Naive B cell (primary cell): ENCODE results near the gene TLR9. TPM values are rescaled to one million over a fixed set of nuclear protein-coding genes. Genes with fewer than 3 reads are reported as not detected.

Source experiments
- ATAC-seq, 2 donors: fragments of 150-1000 bp; cut with Tn5 transposase; 2 replicates each; pipeline ENCODE4 v1.10.0; 2021; ENCODE audit warnings: low read depth in 2 of 2, mild to moderate bottlenecking in 2 of 2, moderate library complexity in 2 of 2
- DNase-seq: peaks from one replicate; pipeline ENCODE4 v3.0.0; 2022
- H3K27ac Mint-ChIP-seq, 6 donors: one replicate each; pipeline ENCODE4 v1.8.0; 2020 to 2022; ENCODE audit warnings: mild to moderate bottlenecking in 6 of 6, mixed read lengths in 6 of 6, moderate library complexity in 5 of 6, inconsistent platforms in 2 of 6
- H3K27me3 Mint-ChIP-seq, 3 donors: one replicate each; pipeline ENCODE4 v1.8.0; 2021 to 2022; ENCODE audit warnings: mixed read lengths in 3 of 3, mild to moderate bottlenecking in 1 of 3
- H3K36me3 Mint-ChIP-seq, 2 donors: one replicate each; pipeline ENCODE4 v1.8.0; 2020 to 2022; ENCODE audit warnings: mixed read lengths in 2 of 2, inconsistent platforms in 1 of 2, mild to moderate bottlenecking in 1 of 2
- H3K4me1 Mint-ChIP-seq, 3 donors: one replicate each; pipeline ENCODE4 v1.8.0; 2020 to 2022; ENCODE audit warnings: mixed read lengths in 3 of 3, inconsistent platforms in 1 of 3, mild to moderate bottlenecking in 1 of 3, moderate library complexity in 1 of 3
- H3K4me3 Mint-ChIP-seq, 8 donors: one replicate each; pipeline ENCODE4 v1.8.0; 2020 to 2022; ENCODE audit warnings: mild to moderate bottlenecking in 8 of 8, mixed read lengths in 8 of 8, moderate library complexity in 8 of 8, inconsistent platforms in 2 of 8
- H3K9me3 Mint-ChIP-seq, 7 donors: one replicate each; pipeline ENCODE4 v1.8.0; 2020 to 2022; ENCODE audit warnings: mixed read lengths in 7 of 7, mild to moderate bottlenecking in 5 of 7, inconsistent platforms in 2 of 7, moderate library complexity in 1 of 7
- polyA plus RNA-seq, 6 donors: library from polyadenylated mRNA; unstranded; fragments of 300-500 nt; fragmentation: Illumina TruSeq; gene quantifications; one replicate each; pipeline ENCODE4 v1.2.3, GENCODE V29; 2021; ENCODE audit warnings: low read depth in 6 of 6

TLR9 gene
- polyA plus RNA-seq, 6 donors from 2014 or later: 1.6 to 4.4 (median 3.8) TPM; not detected in 1

- Mint-ChIP-seq H3K36me3 (no peaks in the 10 kb centered on the region), H3K27ac (peak overlapping the region in 1 of 6 donors; percentile 82), H3K27me3 (peaks cover 0 to 12% (median 0%) of the 10 kb centered on the region in 3 donors), H3K4me1 (no peaks in the 10 kb centered on the region), H3K9me3 (no peaks in the 10 kb centered on the region), H3K4me3 (no peak overlapping the region)
- no peak for ATAC-seq
- no peak for DNase-seq
These were observed 50.5 kb downstream of the TLR9 start for GRCh38 chr3:52174896-52175295.

DNA sequence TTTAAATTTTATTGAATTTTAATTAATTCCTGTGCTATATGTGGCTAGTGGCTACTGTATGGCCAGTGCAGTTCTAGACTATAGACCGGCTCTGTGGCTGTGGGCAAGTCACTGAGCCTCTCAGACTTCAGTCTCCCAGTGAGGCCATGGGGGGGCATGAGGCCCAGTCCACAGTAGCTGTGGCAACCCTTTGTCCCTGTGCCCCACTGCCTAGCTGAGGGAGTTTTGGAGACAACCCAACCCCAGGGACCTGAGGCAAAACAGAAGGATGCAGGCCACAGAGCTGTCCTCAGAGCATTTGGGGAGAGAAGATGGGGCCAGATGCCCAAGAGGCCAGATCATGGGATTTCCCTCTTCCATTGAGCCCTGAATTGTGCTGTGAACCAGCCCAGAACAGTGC lies 52.3 kb downstream of the TLR9 start:
- Mint-ChIP-seq H3K4me3 (no peak overlapping the region), H3K36me3 (no peaks in the 10 kb centered on the region), H3K4me1 (no peaks in the 10 kb centered on the region), H3K9me3 (no peaks in the 10 kb centered on the region), H3K27ac (no peak overlapping the region), H3K27me3 (peaks cover 0 to 7% (median 0%) of the 10 kb centered on the region in 3 donors)
- no peak for ATAC-seq
- no peak for DNase-seq

DNA sequence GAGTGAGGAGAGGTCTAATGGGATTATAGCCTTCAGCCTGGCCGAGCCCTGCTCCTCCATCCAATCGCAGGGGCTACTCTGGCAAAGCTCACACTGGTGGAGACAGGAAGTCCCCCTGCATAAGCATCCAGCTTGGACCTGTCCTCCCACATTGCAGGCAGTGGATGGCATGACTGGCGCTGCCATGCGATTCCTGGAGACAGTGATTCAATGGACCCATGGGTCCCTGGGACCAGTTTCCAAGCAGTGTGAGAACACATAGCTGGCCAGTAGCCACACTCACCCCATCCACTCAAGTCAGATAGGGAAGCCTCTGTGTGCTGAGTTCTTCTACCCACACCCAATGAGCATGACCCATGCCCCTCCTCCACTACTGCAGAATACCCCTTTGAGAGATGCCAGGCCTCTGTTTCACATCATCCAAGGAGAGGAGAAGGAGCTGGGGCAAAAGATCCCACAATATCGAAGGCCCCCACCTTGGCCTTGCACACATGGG lies 53.1 kb downstream of the TLR9 start:
- no peaks in the 10 kb centered on the region for H3K4me1 Mint-ChIP-seq
- H3K4me3 Mint-ChIP-seq: no peak overlapping the region

GRCh38 chr3:52171514-52172261 lies 53.8 kb downstream of the TLR9 start:
- Mint-ChIP-seq H3K4me1 (no peaks in the 10 kb centered on the region), H3K27me3 (no peaks in the 10 kb centered on the region), H3K4me3 (peak overlapping the region in 1 of 8 donors; percentile 17), H3K9me3 (no peaks in the 10 kb centered on the region), H3K27ac (no peak overlapping the region), H3K36me3 (no peaks in the 10 kb centered on the region)
- DNase-seq (no peak), ATAC-seq (no peak)

More for the DNA sequence above, 53.1 kb downstream of the TLR9 start:
- no peak for DNase-seq
- peaks cover 0 to 1% (median 0%) of the 10 kb centered on the region in 3 donors for H3K27me3 Mint-ChIP-seq
- no peak for ATAC-seq
- no peak overlapping the region for H3K27ac Mint-ChIP-seq
- no peaks in the 10 kb centered on the region for H3K36me3 Mint-ChIP-seq
- no peaks in the 10 kb centered on the region for H3K9me3 Mint-ChIP-seq

Other genes with a start within 250 kb of the TLR9 start
- 10 to 100 TPM; 15.2 to 23.1 (median 18.4) TPM for gene ACY1, start 242.1 kb downstream of the TLR9 start, polyA plus RNA-seq
- 1,000 to 10,000 TPM in 5 of 6 donors, 100 to 1,000 TPM in 1; 871 to 1,582 (median 1,414) TPM for gene RPL29, start 229.8 kb downstream of the TLR9 start, polyA plus RNA-seq
- under 1 TPM in 5 of 6 donors, not detected in 1; 0.11 to 0.82 (median 0.62) TPM for gene DUSP7, start 169.1 kb downstream of the TLR9 start, polyA plus RNA-seq
- 1 to 10 TPM; 1.2 to 4.9 (median 1.6) TPM for gene POC1A, start 71.2 kb downstream of the TLR9 start, polyA plus RNA-seq
- gene ALAS1, start 27.5 kb downstream of the TLR9 start, polyA plus RNA-seq: 10 to 100 TPM; 10.3 to 25.6 (median 18.7) TPM
- 10 to 100 TPM; 48.5 to 90.8 (median 75.4) TPM for gene TWF2, start 13.5 kb upstream of the TLR9 start, polyA plus RNA-seq
- 10 to 100 TPM; 16.8 to 38.5 (median 21.4) TPM for gene PPM1M, start 20.1 kb upstream of the TLR9 start, polyA plus RNA-seq
- gene WDR82, start 53.0 kb upstream of the TLR9 start, polyA plus RNA-seq: 10 to 100 TPM; 24.0 to 71.6 (median 58.9) TPM
- gene GLYCTK, start 62.2 kb upstream of the TLR9 start, polyA plus RNA-seq: 1 to 10 TPM; 5.5 to 8.9 (median 6.6) TPM
- gene DNAH1, start 90.7 kb upstream of the TLR9 start, polyA plus RNA-seq: 1 to 10 TPM in 2 of 6 donors, under 1 TPM in 3, not detected in 1; 0.45 to 1.6 (median 0.65) TPM
- gene BAP1, start 184.4 kb upstream of the TLR9 start, polyA plus RNA-seq: 10 to 100 TPM; 13.9 to 29.7 (median 16.2) TPM
- gene PHF7, start 185.0 kb upstream of the TLR9 start, polyA plus RNA-seq: 10 to 100 TPM; 13.2 to 16.3 (median 14.9) TPM
- not detected for gene SEMA3G, start 219.5 kb upstream of the TLR9 start, polyA plus RNA-seq
- not detected for gene TNNC1, start 228.4 kb upstream of the TLR9 start, polyA plus RNA-seq
- 10 to 100 TPM; 14.4 to 27.0 (median 15.7) TPM for gene NISCH, start 230.0 kb upstream of the TLR9 start, polyA plus RNA-seq